ENCODE measurements around the gene E2F3.

GRCh38 chr6:20468209-20468608 is 66.5 kb downstream of the E2F3 start:
- TF ChIP-seq, protein P1, sequence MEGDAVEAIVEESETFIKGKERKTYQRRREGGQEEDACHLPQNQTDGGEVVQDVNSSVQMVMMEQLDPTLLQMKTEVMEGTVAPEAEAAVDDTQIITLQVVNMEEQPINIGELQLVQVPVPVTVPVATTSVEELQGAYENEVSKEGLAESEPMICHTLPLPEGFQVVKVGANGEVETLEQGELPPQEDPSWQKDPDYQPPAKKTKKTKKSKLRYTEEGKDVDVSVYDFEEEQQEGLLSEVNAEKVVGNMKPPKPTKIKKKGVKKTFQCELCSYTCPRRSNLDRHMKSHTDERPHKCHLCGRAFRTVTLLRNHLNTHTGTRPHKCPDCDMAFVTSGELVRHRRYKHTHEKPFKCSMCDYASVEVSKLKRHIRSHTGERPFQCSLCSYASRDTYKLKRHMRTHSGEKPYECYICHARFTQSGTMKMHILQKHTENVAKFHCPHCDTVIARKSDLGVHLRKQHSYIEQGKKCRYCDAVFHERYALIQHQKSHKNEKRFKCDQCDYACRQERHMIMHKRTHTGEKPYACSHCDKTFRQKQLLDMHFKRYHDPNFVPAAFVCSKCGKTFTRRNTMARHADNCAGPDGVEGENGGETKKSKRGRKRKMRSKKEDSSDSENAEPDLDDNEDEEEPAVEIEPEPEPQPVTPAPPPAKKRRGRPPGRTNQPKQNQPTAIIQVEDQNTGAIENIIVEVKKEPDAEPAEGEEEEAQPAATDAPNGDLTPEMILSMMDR (IDR thresholded peaks at IDR 0.05), result no peak
- TF ChIP-seq POLR2AphosphoS5 (IDR thresholded peaks at IDR 0.05), result no peak

All from esophagus muscularis mucosa (tissue), 3 donors.